B cell (primary cell): ENCODE data around the gene VNN1. TPM values are rescaled to one million over a fixed set of nuclear protein-coding genes. Genes with fewer than 3 reads are reported as not detected.

Source experiments
- ATAC-seq: fragments of 200-7000 bp; cut with Tn5 transposase; one replicate; pipeline ENCODE4 v1.10.0; 2021; ENCODE audit warnings: low read depth, mild to moderate bottlenecking, moderate number of reproducible peaks, moderate library complexity
- CTCF ChIA-PET: fragments of 350-600 bp; sonication (Branson Sonifier 250); formaldehyde crosslinking; loops from one replicate; lab custom pipeline; 2021; ENCODE audit warnings: antibody characterized with exemption, inconsistent platforms; lab: Charles Lee
- POLR2A ChIA-PET: fragments of 350-600 bp; sonication (Branson Sonifier 250); formaldehyde crosslinking; loops from one replicate; lab custom pipeline; 2021; ENCODE audit warnings: antibody characterized with exemption; lab: Charles Lee
- DNase-seq: peaks from one replicate; pipeline ENCODE4 v3.0.0; 2013
- H2AFZ ChIP-seq: 2 replicates; pipeline ENCODE4 v1.6.1; 2012; ENCODE audit warnings: mild to moderate bottlenecking, low read depth, low read length; ENCODE audit not compliant: insufficient read depth, poor library complexity, severe bottlenecking
- H3K27ac ChIP-seq, 2 donors: 1 replicate in 1 of 2; 2 replicates in 1 of 2; pipeline ENCODE4 v1.5.1; 2012 to 2013; ENCODE audit warnings: low read length in 2 of 2, mild to moderate bottlenecking in 2 of 2, moderate library complexity in 1 of 2
- H3K27me3 ChIP-seq, 4 experiments: fragments of 200-600 bp in 1 of 4; sonication (generic) in 1 of 4; replicated peaks in 1 of 4; 1 replicate in 2 of 4; 2 replicates in 2 of 4; pipeline versions ENCODE4 v1.6.1 to v1.7.0; 2013 to 2016; ENCODE audit warnings: low read length in 3 of 4, mild to moderate bottlenecking in 2 of 4, mixed read lengths in 1 of 4, moderate library complexity in 1 of 4; ENCODE audit not compliant: insufficient read depth in 4 of 4, control insufficient read depth in 3 of 4; ENCODE audit errors: control extremely low read depth in 1 of 4
- H3K36me3 ChIP-seq, 2 experiments: replicated peaks in 1 of 2; 1 replicate in 1 of 2; 2 replicates in 1 of 2; pipeline versions ENCODE4 v1.6.1 to v1.7.1; 2013; ENCODE audit warnings: low read length in 1 of 2; ENCODE audit not compliant: insufficient read depth in 2 of 2, control insufficient read depth in 1 of 2; ENCODE audit errors: control extremely low read depth in 1 of 2, extremely low read depth in 1 of 2
- H3K4me1 ChIP-seq, 2 donors: fragments of 200-600 bp in 1 of 2; sonication (generic) in 1 of 2; 1 replicate in 1 of 2; 2 replicates in 1 of 2; pipeline versions ENCODE4 v1.5.1 to v1.6.1; 2013 to 2017; ENCODE audit warnings: low read length in 2 of 2; ENCODE audit not compliant: control insufficient read depth in 2 of 2, insufficient read depth in 2 of 2
- H3K4me2 ChIP-seq: replicated peaks from 2 replicates; pipeline ENCODE3; 2012; ENCODE audit warnings: mild to moderate bottlenecking, low read depth, low read length; ENCODE audit not compliant: poor library complexity, severe bottlenecking
- H3K4me3 ChIP-seq, 5 experiments: fragments of 200-600 bp in 1 of 5; sonication (generic) in 1 of 5; 1 replicate in 3 of 5; 2 replicates in 2 of 5; pipeline versions ENCODE4 v1.5.1 to v1.7.0; 2011 to 2016; ENCODE audit warnings: low read length in 4 of 5, mild to moderate bottlenecking in 4 of 5, low read depth in 2 of 5, control low read depth in 1 of 5, moderate library complexity in 1 of 5; ENCODE audit not compliant: insufficient read depth in 1 of 5; ENCODE audit errors: control extremely low read depth in 1 of 5, extremely low read depth in 1 of 5
- H3K79me2 ChIP-seq: fragments of 200-600 bp; sonication (generic); one replicate; pipeline ENCODE4 v1.6.0; 2016; ENCODE audit warnings: low read length; ENCODE audit not compliant: control insufficient read depth, insufficient read depth
- H3K9ac ChIP-seq: fragments of 200-600 bp; sonication (generic); 2 replicates; pipeline ENCODE4 v1.6.1; 2017; ENCODE audit warnings: mild to moderate bottlenecking, low read length, moderate library complexity
- H3K9me3 ChIP-seq, 3 donors: one replicate each; pipeline versions ENCODE4 v1.6.1 to v1.7.1; 2013; ENCODE audit warnings: low read length in 2 of 3; ENCODE audit not compliant: control insufficient read depth in 2 of 3, insufficient read depth in 1 of 3; ENCODE audit errors: control extremely low read depth in 1 of 3
- H4K20me1 ChIP-seq: 2 replicates; pipeline ENCODE4 v1.6.0; 2012; ENCODE audit warnings: mild to moderate bottlenecking, low read length; ENCODE audit not compliant: insufficient read depth, control insufficient read depth, poor library complexity, severe bottlenecking
- H3K27ac Mint-ChIP-seq: one replicate; pipeline ENCODE4 v1.8.0; 2021; ENCODE audit warnings: mixed read lengths
- H3K27me3 Mint-ChIP-seq: one replicate; pipeline ENCODE4 v1.8.0; 2021; ENCODE audit warnings: mixed read lengths
- H3K4me1 Mint-ChIP-seq: one replicate; pipeline ENCODE4 v1.8.0; 2021; ENCODE audit warnings: mixed read lengths
- H3K4me3 Mint-ChIP-seq: one replicate; pipeline ENCODE4 v1.8.0; 2021; ENCODE audit warnings: mixed read lengths
- H3K9me3 Mint-ChIP-seq: one replicate; pipeline ENCODE4 v1.8.0; 2022; ENCODE audit warnings: mixed read lengths; ENCODE audit not compliant: insufficient read depth
- CTCF ChIP-seq: fragments of 200-600 bp; IDR thresholded peaks from one replicate; pipeline ENCODE4 v1.8.0; 2022; ENCODE audit warnings: antibody characterized with exemption, mild to moderate bottlenecking
- EZH2 ChIP-seq: IDR thresholded peaks from 2 replicates; pipeline ENCODE4 v1.6.1; 2012; ENCODE audit warnings: borderline replicate concordance, low read depth, mild to moderate bottlenecking, moderate library complexity, low read length; ENCODE audit not compliant: insufficient read depth, poor library complexity, severe bottlenecking
- WGBS: methylation state at CpG from one replicate; pipeline ENCODE4 v1.1.5; 2013; ENCODE audit warnings: missing lambda C conversion rate; ENCODE audit not compliant: insufficient coverage; 5-methylcytosine and 5-hydroxymethylcytosine counted together
- intact Hi-C: fragments of 100-400 bp; cut with micrococcal nuclease; formaldehyde crosslinking; loops from one replicate; pipeline ENCODE4 v1.10.0; 2022
- polyA plus RNA-seq: library from polyadenylated mRNA; depleted of rRNA; stranded (reverse); fragments of >200 nt; gene quantifications from 2 replicates; pipeline ENCODE4 v1.2.3, GENCODE V29; 2012
- total RNA-seq, 2 donors: library from RNA; stranded (reverse); fragments of 120-200 nt in 1 of 2; gene quantifications; 1 replicate in 1 of 2; 2 replicates in 1 of 2; pipeline versions ENCODE4 v1.2.3 to v1.2.4, GENCODE V29; 2013 to 2022

VNN1 gene
- total and polyA plus RNA-seq, 2 donors (not counting 1 experiment from before 2014, with no cell fraction given) = 0.04 TPM; not detected in 1

GRCh38 chr6:132734694-132735236 lies 20.9 kb upstream of the VNN1 start:
- H3K27ac Mint-ChIP-seq = no peak overlapping the region
- intact Hi-C loops = no loop called here
- no CpG with 5 or more reads among the region's 3 CpGs for whole genome bisulfite sequencing
- peaks cover 3% of the 10 kb centered on the region for H3K27me3 Mint-ChIP-seq
- no peak overlapping the region for H3K4me3 Mint-ChIP-seq
- H3K9me3 ChIP-seq = peaks cover 0 to 2% (median 0%) of the 10 kb centered on the region in 3 donors
- H3K4me1 ChIP-seq = no peaks in the 10 kb centered on the region
- POLR2A ChIA-PET = no interaction called here
- H3K4me3 ChIP-seq = peak overlapping the region in 1 of 5 experiments; percentile 67
- no peaks in the 10 kb centered on the region for H3K79me2 ChIP-seq
- DNase-seq (no peak), ATAC-seq (no peak)
- H3K9ac ChIP-seq = no peak overlapping the region
- no peak overlapping the region for H3K4me2 ChIP-seq
- no peak overlapping the region for H2AFZ ChIP-seq
- no peaks in the 10 kb centered on the region for H3K36me3 ChIP-seq
- CTCF ChIA-PET = interaction anchor here (0.9 kb wide), 1 partner anchor 62 kb away, joined by 3 read pairs; no protein-coding TSS in a partner anchor
- no peak for TF ChIP-seq CTCF
- no peak for TF ChIP-seq EZH2
- peaks cover 4% of the 10 kb centered on the region for H3K9me3 Mint-ChIP-seq
- H3K4me1 Mint-ChIP-seq = peaks cover 13% of the 10 kb centered on the region
- H4K20me1 ChIP-seq = no peaks in the 10 kb centered on the region
- H3K27me3 ChIP-seq = no peaks in the 10 kb centered on the region
- no peak overlapping the region for H3K27ac ChIP-seq

- Histone ChIP-seq H3K79me2 (no peaks in the 10 kb centered on the region), H3K27me3 (no peaks in the 10 kb centered on the region), H4K20me1 (no peaks in the 10 kb centered on the region), H3K4me1 (no peaks in the 10 kb centered on the region), H3K4me3 (peak overlapping the region in 1 of 5 experiments; percentile 67), H3K9me3 (peaks cover 0 to 2% (median 0%) of the 10 kb centered on the region in 3 donors), H3K9ac (no peak overlapping the region), H3K27ac (no peak overlapping the region), H2AFZ (no peak overlapping the region), H3K4me2 (no peak overlapping the region), H3K36me3 (no peaks in the 10 kb centered on the region)
- WGBS = no CpG with 5 or more reads among the region's 1 CpG
- no peak for TF ChIP-seq CTCF
- no peak for TF ChIP-seq EZH2
- CTCF ChIA-PET = no interaction called here
- peaks cover 2% of the 10 kb centered on the region for H3K27me3 Mint-ChIP-seq
- H3K4me3 Mint-ChIP-seq = no peak overlapping the region
- intact Hi-C loops = no loop called here
- ATAC-seq (no peak), DNase-seq (no peak)
- H3K27ac Mint-ChIP-seq = no peak overlapping the region
- POLR2A ChIA-PET = no interaction called here
- peaks cover 3% of the 10 kb centered on the region for H3K9me3 Mint-ChIP-seq
- peaks cover 13% of the 10 kb centered on the region for H3K4me1 Mint-ChIP-seq
Observed at GRCh38 chr6:132733814-132734213, 20.0 kb upstream of the VNN1 start.
